Ramos (cell line): ENCODE data around the gene MMP24OS.

ENCODE experiments used
- in situ Hi-C: fragments of 300-500 bp; cut with MboI; formaldehyde crosslinking; loops from one replicate; pipeline ENCODE4 v1.14.3; 2022; ENCODE audit warnings: low sequenced_read_pairs; ENCODE audit not compliant: unreplicated experiment

MMP24OS gene

DNA sequence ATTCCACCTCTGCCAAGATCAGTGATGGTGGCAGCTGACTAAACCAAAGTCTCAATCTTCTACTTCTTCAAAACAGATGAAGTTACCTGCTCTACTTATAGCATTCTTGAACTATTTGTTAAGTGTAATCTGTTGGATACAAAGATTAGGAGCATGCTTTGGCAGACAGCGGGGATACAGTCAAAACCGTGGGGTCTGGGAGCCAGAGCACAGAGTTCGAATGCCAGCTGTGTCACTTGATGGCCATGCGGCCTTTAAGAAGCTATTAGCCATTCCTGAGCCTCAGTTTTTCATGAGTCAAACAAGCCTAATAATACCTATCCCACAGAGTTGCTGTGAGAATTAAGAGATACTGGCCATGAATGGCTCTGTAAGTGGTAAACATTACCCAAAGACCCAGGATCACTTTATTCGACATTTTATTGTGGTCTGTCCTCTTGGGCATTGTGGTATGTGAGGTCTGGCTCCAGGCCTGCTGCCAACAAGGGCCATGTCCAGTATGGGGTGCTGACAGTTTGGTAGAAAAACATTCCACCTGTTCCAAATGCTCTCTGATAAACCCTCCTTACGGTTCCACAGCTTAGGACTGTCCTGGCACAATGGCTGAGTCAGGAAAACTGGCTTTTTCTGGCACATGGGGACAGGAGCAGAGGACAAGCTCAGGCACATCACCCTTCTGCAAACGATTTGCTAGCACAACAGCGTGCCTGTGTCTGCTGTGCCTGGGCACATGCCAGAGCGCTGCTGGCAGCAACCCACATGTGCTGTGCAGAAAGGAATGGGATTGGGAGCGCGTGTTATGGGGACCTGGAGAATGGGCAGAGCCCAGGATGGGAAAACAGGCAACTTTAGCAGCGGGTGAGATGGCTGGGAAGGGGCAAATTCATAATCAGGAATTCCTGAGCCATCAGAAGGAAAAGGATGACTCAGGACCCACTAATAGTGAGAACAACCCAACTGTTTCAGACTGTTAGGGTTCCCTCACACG is 30.0 kb upstream of the MMP24OS start:
- in situ Hi-C loops, result no loop called here

DNA sequence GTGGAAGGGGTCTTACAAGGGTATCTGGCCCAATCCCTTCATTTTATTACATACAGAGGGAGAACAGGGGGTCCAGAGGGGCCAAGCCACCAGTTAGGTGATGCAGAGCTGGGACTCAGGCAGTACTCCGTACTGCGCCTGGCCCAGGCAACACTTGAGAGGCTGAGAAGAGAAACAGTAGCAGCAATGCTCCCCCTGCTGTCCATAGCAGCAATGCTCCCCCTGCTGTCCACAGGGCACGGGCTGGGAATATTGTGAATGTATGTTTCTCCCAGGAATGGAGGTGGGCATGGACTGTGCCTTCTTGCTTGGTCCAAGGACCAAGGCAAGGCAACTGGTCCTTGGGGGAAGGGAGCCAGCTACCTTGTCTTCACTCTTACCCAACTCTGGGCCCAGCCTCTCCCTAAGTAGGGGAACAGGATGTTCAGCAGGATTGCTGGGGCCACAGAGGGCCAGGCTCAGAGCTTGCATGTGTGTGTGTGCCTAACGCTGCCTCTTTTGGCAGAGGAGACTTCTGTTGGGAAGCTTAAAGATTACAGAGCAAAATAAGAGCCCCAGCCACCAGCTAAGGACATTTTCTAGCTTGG is 29.1 kb upstream of the MMP24OS start:
- in situ Hi-C loops, result no loop called here

- in situ Hi-C loops, result no loop called here
Measured at GRCh38 chr20:35305682-35306556, 28.0 kb upstream of the MMP24OS start.

DNA sequence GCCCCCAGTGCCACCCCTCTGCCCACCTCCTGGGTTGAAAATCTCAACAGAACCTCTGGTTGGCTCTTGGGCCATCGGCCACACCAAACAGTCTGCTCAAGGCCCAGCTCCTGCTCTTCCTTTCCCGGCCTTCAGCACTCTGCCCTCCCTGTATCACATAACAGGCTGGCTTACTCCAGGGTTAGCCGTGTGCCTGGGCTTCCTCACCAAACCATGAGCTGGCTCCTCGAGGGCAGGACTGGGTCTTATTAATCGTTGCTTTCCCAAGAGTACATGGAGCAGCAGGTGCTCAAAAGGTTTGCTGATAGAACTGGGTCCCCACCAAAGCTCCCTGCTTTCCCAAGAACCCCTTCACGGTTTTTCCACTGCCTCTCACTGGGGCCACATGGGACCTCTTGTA is 27.0 kb upstream of the MMP24OS start:
- in situ Hi-C loops, result loop anchor here (5.0 kb wide), 1 partner anchor 137 kb away; no protein-coding TSS in a partner anchor

GRCh38 chr20:35303735-35304491 is 26.0 kb upstream of the MMP24OS start:
- in situ Hi-C loops, result loop anchor here (5.0 kb wide), 1 partner anchor 138 kb away; no protein-coding TSS in a partner anchor

GRCh38 chr20:35303382-35303734 is 25.4 kb upstream of the MMP24OS start:
- in situ Hi-C loops, result loop anchor here (5.0 kb wide), 1 partner anchor 139 kb away; no protein-coding TSS in a partner anchor

GRCh38 chr20:35302421-35303335 is 24.8 kb upstream of the MMP24OS start:
- in situ Hi-C loops, result loop anchor here (5.0 kb wide), 1 partner anchor 140 kb away; no protein-coding TSS in a partner anchor

GRCh38 chr20:35301426-35301825 is 23.5 kb upstream of the MMP24OS start:
- in situ Hi-C loops, result loop anchor here (5.0 kb wide), 1 partner anchor 141 kb away; no protein-coding TSS in a partner anchor

GRCh38 chr20:35300469-35301262 is 22.7 kb upstream of the MMP24OS start:
- in situ Hi-C loops, result loop anchor here (5.0 kb wide), 1 partner anchor 142 kb away; no protein-coding TSS in a partner anchor

GRCh38 chr20:35299780-35300179 is 21.9 kb upstream of the MMP24OS start:
- in situ Hi-C loops, result loop anchor here (5.0 kb wide), 1 partner anchor 143 kb away; no protein-coding TSS in a partner anchor

GRCh38 chr20:35298264-35298663 is 20.3 kb upstream of the MMP24OS start:
- in situ Hi-C loops, result no loop called here

- in situ Hi-C loops, result no loop called here
Measured at GRCh38 chr20:35297740-35298139, 19.8 kb upstream of the MMP24OS start.

- in situ Hi-C loops, result no loop called here
Measured at GRCh38 chr20:35297155-35297554, 19.2 kb upstream of the MMP24OS start.

- in situ Hi-C loops, result no loop called here
Measured at GRCh38 chr20:35296101-35296554, 18.2 kb upstream of the MMP24OS start.

- in situ Hi-C loops, result no loop called here
Measured at GRCh38 chr20:35295674-35296073, 17.8 kb upstream of the MMP24OS start.

DNA sequence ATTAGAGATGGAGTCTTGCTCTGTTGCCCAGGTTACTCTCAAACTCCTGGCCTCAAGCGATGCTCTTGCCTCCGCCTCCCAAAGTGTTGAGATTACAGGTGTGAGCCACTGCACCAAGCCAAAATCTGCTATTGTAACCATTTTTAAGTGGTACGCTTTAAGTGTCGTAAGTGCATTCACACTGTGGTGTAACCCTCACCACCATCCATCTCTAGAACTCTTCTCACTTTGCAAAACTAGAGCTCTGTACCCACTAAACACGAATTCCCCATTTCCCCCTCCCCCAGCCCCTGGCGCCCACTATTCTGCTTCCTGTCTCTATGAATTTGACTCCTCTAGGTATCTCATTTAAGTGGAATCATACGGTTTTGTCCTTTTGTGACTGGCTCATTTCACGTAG is 17.1 kb upstream of the MMP24OS start:
- in situ Hi-C loops, result no loop called here

DNA sequence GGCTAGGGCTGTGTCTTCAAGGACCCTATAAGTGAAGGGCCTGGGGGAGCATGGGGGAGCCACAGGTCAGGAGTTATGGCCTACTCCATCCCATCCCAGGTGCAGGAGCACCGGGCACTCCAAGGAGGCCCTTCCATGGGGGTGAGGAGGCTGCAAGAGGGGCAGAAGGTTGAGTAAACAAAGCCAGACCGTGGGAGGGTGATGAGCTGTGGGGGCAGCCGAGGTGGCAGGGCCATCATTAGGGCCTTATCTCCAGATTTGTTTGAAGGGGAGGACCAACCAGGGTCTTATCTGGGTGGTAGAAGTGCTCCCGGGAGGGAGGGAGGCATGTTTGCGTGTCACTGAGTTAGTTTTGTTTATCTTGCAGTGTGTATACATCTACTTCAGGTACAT is 16.4 kb upstream of the MMP24OS start:
- in situ Hi-C loops, result no loop called here
